Measurements from ENCODE around the gene PTPRT.

The PTPRT gene

DNA sequence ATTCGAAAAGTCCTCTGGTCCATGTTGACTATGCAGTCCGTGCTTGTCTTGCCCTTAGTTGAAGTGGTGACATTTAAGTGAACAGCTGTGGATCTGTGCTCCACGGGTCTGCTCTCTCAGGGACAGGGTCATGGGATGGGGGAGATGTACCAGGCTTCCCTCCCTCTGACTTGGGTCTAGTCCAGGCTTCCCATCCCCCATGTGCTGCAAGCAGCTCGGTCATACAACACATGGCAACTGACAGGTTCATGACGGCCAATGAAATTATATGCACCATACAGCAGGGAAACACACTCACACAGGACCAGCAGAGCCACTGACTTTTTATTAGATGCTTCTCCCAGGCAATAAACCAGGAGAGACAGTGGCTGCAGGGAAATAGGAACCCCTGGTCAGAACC, 201.4 kb downstream of the PTPRT start:
- TF ChIP-seq ZFX (IDR thresholded peaks at IDR 0.05; ENCODE audit: borderline replicate concordance), result no peak
- TF ChIP-seq, protein P1, sequence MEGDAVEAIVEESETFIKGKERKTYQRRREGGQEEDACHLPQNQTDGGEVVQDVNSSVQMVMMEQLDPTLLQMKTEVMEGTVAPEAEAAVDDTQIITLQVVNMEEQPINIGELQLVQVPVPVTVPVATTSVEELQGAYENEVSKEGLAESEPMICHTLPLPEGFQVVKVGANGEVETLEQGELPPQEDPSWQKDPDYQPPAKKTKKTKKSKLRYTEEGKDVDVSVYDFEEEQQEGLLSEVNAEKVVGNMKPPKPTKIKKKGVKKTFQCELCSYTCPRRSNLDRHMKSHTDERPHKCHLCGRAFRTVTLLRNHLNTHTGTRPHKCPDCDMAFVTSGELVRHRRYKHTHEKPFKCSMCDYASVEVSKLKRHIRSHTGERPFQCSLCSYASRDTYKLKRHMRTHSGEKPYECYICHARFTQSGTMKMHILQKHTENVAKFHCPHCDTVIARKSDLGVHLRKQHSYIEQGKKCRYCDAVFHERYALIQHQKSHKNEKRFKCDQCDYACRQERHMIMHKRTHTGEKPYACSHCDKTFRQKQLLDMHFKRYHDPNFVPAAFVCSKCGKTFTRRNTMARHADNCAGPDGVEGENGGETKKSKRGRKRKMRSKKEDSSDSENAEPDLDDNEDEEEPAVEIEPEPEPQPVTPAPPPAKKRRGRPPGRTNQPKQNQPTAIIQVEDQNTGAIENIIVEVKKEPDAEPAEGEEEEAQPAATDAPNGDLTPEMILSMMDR (IDR thresholded peaks at IDR 0.05), result no peak
- no peak overlapping the region for H3K27ac ChIP-seq

DNA sequence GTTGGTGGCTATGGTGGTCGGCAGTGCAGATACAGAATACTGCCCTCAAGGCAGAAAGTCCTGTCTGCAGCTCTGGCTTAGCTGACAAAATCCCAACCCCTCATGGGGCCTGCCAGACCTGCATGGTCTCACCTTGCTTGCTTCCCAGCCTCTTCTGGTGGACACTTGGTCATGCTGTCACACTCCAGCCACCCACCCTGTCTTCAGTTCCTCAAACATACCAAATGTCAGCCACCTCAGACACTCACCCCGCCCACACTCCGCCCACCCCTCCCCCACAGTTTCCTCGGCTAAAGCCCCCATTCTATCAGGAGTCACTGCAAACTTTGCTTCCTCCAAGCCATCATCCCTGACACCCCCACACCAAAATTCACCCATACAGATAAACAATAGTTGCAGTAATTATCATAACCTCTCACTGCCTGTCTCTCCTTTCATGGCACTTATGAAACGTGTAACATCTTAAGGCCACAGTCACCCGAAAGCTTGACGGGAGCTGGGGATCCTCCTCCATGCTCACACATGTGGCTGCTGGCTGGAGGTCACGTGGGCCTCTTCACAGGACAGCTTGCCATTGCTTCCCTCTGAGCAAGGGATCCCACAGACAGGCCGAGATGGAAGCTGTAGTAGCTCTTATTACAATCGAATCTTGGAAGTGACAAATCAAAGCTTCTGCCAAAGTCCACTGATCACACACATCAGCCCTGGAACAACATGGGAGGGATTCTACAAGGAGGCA, 202.2 kb downstream of the PTPRT start:
- no peak overlapping the region for H3K27ac ChIP-seq
- no peak for TF ChIP-seq ZFX (IDR thresholded peaks at IDR 0.05; ENCODE audit: borderline replicate concordance)
- TF ChIP-seq, protein P1 (IDR thresholded peaks at IDR 0.05), result no peak

DNA sequence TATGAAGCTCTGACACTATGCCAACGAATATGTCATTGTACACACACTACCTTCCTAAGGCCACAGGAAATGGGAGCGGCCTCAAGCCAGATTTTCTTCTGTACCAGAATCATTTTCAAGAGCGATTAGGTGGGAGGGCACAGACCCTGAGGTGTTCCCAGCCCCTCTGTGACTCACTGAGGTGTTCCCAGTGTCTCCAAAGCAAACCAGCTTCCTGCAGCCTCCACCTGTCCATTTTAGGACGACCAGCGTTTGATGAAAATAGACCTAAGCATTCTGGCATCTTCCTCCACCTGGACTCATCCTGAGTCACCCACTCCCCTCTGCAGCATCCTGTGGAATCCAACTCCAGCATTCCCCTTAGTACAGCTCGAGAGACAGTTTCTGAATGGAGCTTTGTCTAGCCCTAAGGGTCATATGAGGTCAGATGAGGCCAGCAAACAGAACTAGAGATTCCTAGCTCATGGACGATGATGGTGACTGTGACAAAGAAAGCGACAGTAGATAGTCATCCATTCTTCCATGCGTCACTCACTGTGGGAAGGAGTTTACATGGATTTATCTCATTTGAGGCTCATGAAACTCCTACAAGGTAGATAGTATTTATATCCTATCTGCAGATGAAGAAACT, 203.4 kb downstream of the PTPRT start:
- no peak overlapping the region for H3K27ac ChIP-seq
- TF ChIP-seq, protein P1 (IDR thresholded peaks at IDR 0.05), result no peak
- no peak for TF ChIP-seq ZFX (IDR thresholded peaks at IDR 0.05; ENCODE audit: borderline replicate concordance)

DNA sequence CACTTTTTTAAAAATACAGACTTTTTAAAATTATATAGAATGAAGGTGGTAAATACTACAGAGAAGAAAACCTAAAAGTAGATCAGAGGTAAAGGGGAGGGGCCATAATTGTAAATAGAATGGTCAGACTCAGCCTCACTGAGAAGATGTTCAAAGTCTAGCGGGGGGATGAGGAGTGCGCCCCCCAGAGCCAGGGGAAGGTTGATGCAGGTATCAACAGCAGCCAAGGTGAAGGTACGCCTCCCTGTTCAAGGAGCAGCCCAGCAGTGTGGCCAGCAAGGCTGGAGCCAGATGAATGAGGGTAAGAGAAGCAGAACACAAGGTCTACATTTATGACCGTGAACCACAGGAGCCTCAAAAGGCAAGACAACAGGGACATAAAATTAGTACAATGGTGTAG, 204.1 kb downstream of the PTPRT start:
- no peak overlapping the region for H3K27ac ChIP-seq
- TF ChIP-seq, protein P1 (IDR thresholded peaks at IDR 0.05), result peak; percentile 34
- no peak for TF ChIP-seq ZFX (IDR thresholded peaks at IDR 0.05; ENCODE audit: borderline replicate concordance)

DNA sequence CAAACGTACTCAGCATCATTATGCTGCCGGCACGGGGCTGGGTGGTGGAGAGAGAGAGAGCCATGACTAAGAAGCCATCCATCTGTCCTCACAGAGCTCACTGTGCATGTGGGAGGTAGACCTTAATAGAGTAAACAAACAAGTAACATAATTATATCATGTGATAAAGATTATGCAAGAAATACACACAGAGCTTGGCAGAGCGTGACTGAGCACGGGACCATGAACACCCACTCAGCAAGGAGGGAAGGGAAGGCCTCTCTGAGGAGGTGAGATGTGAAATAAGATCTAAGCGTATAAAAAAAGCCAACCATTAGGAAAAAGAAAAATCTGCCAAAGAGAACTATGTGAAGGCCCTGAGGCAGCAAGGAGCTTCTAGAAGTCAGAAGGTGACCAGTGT, 207.5 kb downstream of the PTPRT start:
- TF ChIP-seq, protein P1 (IDR thresholded peaks at IDR 0.05), result no peak
- TF ChIP-seq ZFX (IDR thresholded peaks at IDR 0.05; ENCODE audit: borderline replicate concordance), result no peak
- no peak overlapping the region for H3K27ac ChIP-seq

DNA sequence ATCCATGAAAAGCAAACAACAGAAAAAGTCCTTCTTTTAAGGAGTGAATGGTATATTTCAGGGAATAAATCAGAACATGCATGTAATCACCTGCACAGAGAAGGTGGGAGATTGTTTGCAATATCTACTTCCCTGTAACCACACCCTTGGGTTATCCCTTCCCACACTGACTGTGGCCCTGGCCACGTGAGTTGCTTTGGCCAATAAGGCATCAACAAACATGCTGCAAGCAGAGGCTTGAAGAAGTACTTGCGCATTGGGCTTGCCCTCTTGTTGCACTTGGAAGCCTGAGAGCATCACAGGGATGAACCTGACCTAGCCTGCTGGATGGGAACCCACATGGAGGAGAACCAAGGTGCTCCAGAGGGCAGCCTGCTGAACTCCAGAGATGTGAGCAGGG, 208.5 kb downstream of the PTPRT start:
- no peak overlapping the region for H3K27ac ChIP-seq

More for the DNA sequence above, 208.5 kb downstream of the PTPRT start:
- no peak for TF ChIP-seq ZFX (IDR thresholded peaks at IDR 0.05; ENCODE audit: borderline replicate concordance)
- TF ChIP-seq, protein P1 (IDR thresholded peaks at IDR 0.05), result no peak

All from 22Rv1 (cell line).